NCI-H2107 (cell line): ENCODE measurements around the gene ZNF689.
"Not testable (repeated sequence)": the region's sequence is repeated elsewhere in the genome, so short reads cannot be mapped to it uniquely, and the experiment has no call there.

ENCODE experiments used
- DNase-seq: peaks from one replicate; lab custom pipeline; 2025; lab: John Stamatoyannopoulos, UW

The ZNF689 gene

GRCh38 chr16:30600215-30600614 is 10.0 kb downstream of the ZNF689 start:
- DNase-seq: no peak

- DNase-seq: no peak
Measured at GRCh38 chr16:30592871-30593270, 17.3 kb downstream of the ZNF689 start.

GRCh38 chr16:30590869-30591268 is 19.3 kb downstream of the ZNF689 start:
- DNase-seq: not testable (repeated sequence)

- DNase-seq: not testable (repeated sequence)
Measured at GRCh38 chr16:30589582-30589981, 20.6 kb downstream of the ZNF689 start.

GRCh38 chr16:30588651-30589050 is 21.5 kb downstream of the ZNF689 start:
- no peak for DNase-seq

- peak; percentile 93 for DNase-seq
Measured at GRCh38 chr16:30585400-30586191, 24.6 kb downstream of the ZNF689 start, which contains the start of gene ZNF785. Gene ZNF785 (minus strand): TSS chr16:30585697. CDS start chr16:30585611, 86 bp downstream.

- no peak for DNase-seq
Measured at GRCh38 chr16:30585022-30585399, 25.2 kb downstream of the ZNF689 start.

- DNase-seq: no peak
Measured at GRCh38 chr16:30582611-30583340, 27.4 kb downstream of the ZNF689 start.

GRCh38 chr16:30581457-30581856 is 28.7 kb downstream of the ZNF689 start:
- no peak for DNase-seq

GRCh38 chr16:30574678-30575077 is 35.5 kb downstream of the ZNF689 start:
- DNase-seq: no peak

- peak; percentile 83 for DNase-seq
Measured at GRCh38 chr16:30571445-30572322, 38.5 kb downstream of the ZNF689 start, which contains the start of gene ZNF688. Gene ZNF688 (minus strand): TSS chr16:30571714. CDS start chr16:30571629, 85 bp downstream.

GRCh38 chr16:30570636-30571444 is 39.3 kb downstream of the ZNF689 start:
- DNase-seq: no peak

- no peak for DNase-seq
Measured at GRCh38 chr16:30569746-30570635, 40.2 kb downstream of the ZNF689 start.

- DNase-seq: no peak
Measured at GRCh38 chr16:30569281-30569680, 40.9 kb downstream of the ZNF689 start.

- no peak for DNase-seq
Measured at GRCh38 chr16:30567991-30568638, 42.1 kb downstream of the ZNF689 start.

GRCh38 chr16:30567160-30567990 is 42.8 kb downstream of the ZNF689 start:
- no peak for DNase-seq

- DNase-seq: no peak
Measured at GRCh38 chr16:30566531-30566930, 43.7 kb downstream of the ZNF689 start.

GRCh38 chr16:30565984-30566383 is 44.2 kb downstream of the ZNF689 start:
- DNase-seq: no peak

- no peak for DNase-seq
Measured at GRCh38 chr16:30565526-30565925, 44.7 kb downstream of the ZNF689 start.
